ENCODE results near the gene SERGEF. TPM values are rescaled to one million over a fixed set of nuclear protein-coding genes. Genes with fewer than 3 reads are reported as not detected.

Gene SERGEF
- total and polyA plus RNA-seq, 2 of the 13 experiments (the other 11 are each of a cell fraction or from before 2014, with no cell fraction given) = 54.5 to 114 TPM

GRCh38 chr11:17760102-17761029, 252.5 kb downstream of the SERGEF start (continued):
- TF ChIP-seq CERS6 (CRISPR knock-in tag; IDR thresholded peaks at IDR 0.05) = no peak
- TF ChIP-seq REL (CRISPR knock-in tag; conservative IDR thresholded peaks at IDR 0.05) = no peak
- TF ChIP-seq ZNF18 (CRISPR knock-in tag; IDR thresholded peaks at IDR 0.05; ENCODE audit: insufficient replicate concordance) = no peak
- TF ChIP-seq ZNF790 (CRISPR knock-in tag; IDR thresholded peaks at IDR 0.05; ENCODE audit: borderline replicate concordance) = no peak
- no peak for TF ChIP-seq ZFYVE20 (CRISPR knock-in tag; IDR thresholded peaks at IDR 0.05; ENCODE audit: borderline replicate concordance, low read depth)
- TF ChIP-seq HDAC2 (CRISPR knock-in tag; IDR thresholded peaks at IDR 0.05) = no peak
- no peak for TF ChIP-seq ZNF691 (CRISPR knock-in tag; IDR thresholded peaks at IDR 0.05; ENCODE audit: borderline replicate concordance, low read depth)
- TF ChIP-seq DNMT3B (CRISPR knock-in tag; conservative IDR thresholded peaks at IDR 0.05) = no peak
- TF ChIP-seq ZNF354B (CRISPR knock-in tag; IDR thresholded peaks at IDR 0.05) = no peak
- TF ChIP-seq ZNF274 (CRISPR knock-in tag; IDR thresholded peaks at IDR 0.05) = peak; percentile 69; the same call in 1 of the 2 replicates
- no peak for TF ChIP-seq DR1 (CRISPR knock-in tag; IDR thresholded peaks at IDR 0.05)
- TF ChIP-seq ATF2 (CRISPR knock-in tag; IDR thresholded peaks at IDR 0.05) = 0 out of 2 replicates have a peak, but pooled peaks have one; percentile 29
- no peak for TF ChIP-seq ZNF253 (CRISPR knock-in tag; IDR thresholded peaks at IDR 0.05; ENCODE audit: borderline replicate concordance)
- TF ChIP-seq STAT5B (CRISPR knock-in tag; IDR thresholded peaks at IDR 0.05) = no peak
- TF ChIP-seq CBX1 (IDR thresholded peaks at IDR 0.05; ENCODE audit: low read depth) = no peak
- TF ChIP-seq ZNF33A (CRISPR knock-in tag; IDR thresholded peaks at IDR 0.05; ENCODE audit: borderline replicate concordance) = no peak
- TF ChIP-seq, protein P1, sequence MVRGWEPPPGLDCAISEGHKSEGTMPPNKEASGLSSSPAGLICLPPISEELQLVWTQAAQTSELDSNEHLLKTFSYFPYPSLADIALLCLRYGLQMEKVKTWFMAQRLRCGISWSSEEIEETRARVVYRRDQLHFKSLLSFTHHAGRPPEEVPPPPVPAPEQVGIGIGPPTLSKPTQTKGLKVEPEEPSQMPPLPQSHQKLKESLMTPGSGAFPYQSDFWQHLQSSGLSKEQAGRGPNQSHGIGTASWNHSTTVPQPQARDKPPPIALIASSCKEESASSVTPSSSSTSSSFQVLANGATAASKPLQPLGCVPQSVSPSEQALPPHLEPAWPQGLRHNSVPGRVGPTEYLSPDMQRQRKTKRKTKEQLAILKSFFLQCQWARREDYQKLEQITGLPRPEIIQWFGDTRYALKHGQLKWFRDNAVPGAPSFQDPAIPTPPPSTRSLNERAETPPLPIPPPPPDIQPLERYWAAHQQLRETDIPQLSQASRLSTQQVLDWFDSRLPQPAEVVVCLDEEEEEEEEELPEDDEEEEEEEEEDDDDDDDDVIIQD (CRISPR knock-in tag; IDR thresholded peaks at IDR 0.05; ENCODE audit: low read depth) = peak; percentile 50; the same call in 1 of the 2 replicates
- TF ChIP-seq PHF20 (CRISPR knock-in tag; IDR thresholded peaks at IDR 0.05) = no peak
- no peak for TF ChIP-seq IRF1 (CRISPR knock-in tag; IDR thresholded peaks at IDR 0.05; ENCODE audit: low read depth)
- TF ChIP-seq ZNF350 (CRISPR knock-in tag; IDR thresholded peaks at IDR 0.05; ENCODE audit: borderline replicate concordance, low read depth) = no peak
